Motor neuron (in vitro differentiated cells): ENCODE measurements around the gene PNMA6F. TPM values are rescaled to one million over a fixed set of nuclear protein-coding genes. Genes with fewer than 3 reads are reported as not detected.

Experiments used
- ATAC-seq, 8 experiments: fragments of 200-7000 bp; cut with Tn5 transposase; replicated peaks in 6 of 8; 2 replicates each; pipeline ENCODE4 v1.8.0; 2021; ENCODE audit warnings: mild to moderate bottlenecking in 8 of 8, moderate library complexity in 8 of 8
- H3K27ac ChIP-seq, 2 donors: fragments of 250-450 bp; sonication (Bioruptor Pico); 2 replicates each; pipeline ENCODE4 v1.9.0; 2021; ENCODE audit warnings: antibody characterized with exemption in 2 of 2, mild to moderate bottlenecking in 2 of 2, moderate library complexity in 1 of 2
- H3K4me1 ChIP-seq, 2 donors: fragments of 250-450 bp; sonication (Bioruptor Pico); replicated peaks in 1 of 2; 2 replicates each; pipeline ENCODE4 v1.6.1; 2021; ENCODE audit warnings: antibody characterized with exemption in 2 of 2, mild to moderate bottlenecking in 2 of 2, moderate library complexity in 1 of 2
- H3K4me3 ChIP-seq, 5 donors: fragments of 250-450 bp; sonication (Bioruptor Pico); 2 replicates each; pipeline ENCODE4 v1.9.0; 2021; ENCODE audit warnings: antibody characterized with exemption in 5 of 5, mild to moderate bottlenecking in 5 of 5, moderate library complexity in 4 of 5
- WGBS, 10 experiments: fragments of 450-650 bp; shearing (Covaris generic); methylation state at CpG; one replicate each; pipeline ENCODE4 v1.0.0; 2022; 5-methylcytosine and 5-hydroxymethylcytosine counted together
- in situ Hi-C, 9 experiments: fragments of 400-800 bp; cut with MboI; loops; one replicate each; pipeline ENCODE4 v1.15.0; 2021; ENCODE audit warnings: low sequenced_read_pairs in 9 of 9, low pct_unique_long_range_greater_than_20kb in 2 of 9; ENCODE audit not compliant: unreplicated experiment in 9 of 9
- total RNA-seq, 8 experiments: library from RNA; unstranded; fragments of 300-600 nt; gene quantifications; 2 replicates each; pipeline versions ENCODE4 v1.2.3 to v1.2.4, GENCODE V29; 2022

The PNMA6F gene
- total RNA-seq, 8 experiments from 2014 or later, result 0.04 to 1.2 (median 0.43) TPM; not detected in 1

GRCh38 chrX:153348421-153348820 is 26.9 kb upstream of the PNMA6F start:
- Histone ChIP-seq H3K27ac (no peak overlapping the region), H3K4me3 (no peak overlapping the region), H3K4me1 (no peaks in the 10 kb centered on the region)
- in situ Hi-C loops, result no loop called here
- WGBS, 10 experiments, result 60 to 100% (median 85%) methylated on average over 1 to 8 of the region's 8 CpGs; no CpG with 5 or more reads in 3 of the 10 experiments
- ATAC-seq, result no peak

DNA sequence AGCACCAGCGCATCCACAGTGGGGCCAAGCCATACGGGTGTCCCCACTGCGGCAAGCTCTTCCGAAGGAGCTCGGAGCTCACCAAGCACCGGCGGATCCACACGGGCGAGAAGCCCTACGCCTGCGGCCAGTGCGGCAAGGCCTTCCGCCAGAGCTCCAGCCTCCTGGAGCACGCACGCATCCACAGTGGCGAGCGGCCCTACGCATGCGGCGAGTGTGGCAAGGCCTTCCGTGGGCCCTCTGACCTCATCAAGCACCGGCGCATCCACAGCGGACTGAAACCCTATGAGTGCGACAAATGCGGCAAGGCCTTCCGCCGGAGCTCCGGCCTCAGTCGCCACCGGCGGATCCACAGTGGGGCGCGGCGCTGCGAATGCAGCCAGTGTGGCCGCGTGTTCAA is 26.0 kb upstream of the PNMA6F start:
- ATAC-seq, result no peak
- H3K27ac ChIP-seq, result no peak overlapping the region
- 91% methylated on average over 6 of the region's 38 CpGs; no CpG with 5 or more reads in 9 of the 10 experiments for WGBS, 10 experiments
- in situ Hi-C loops, result no loop called here
- no peaks in the 10 kb centered on the region for H3K4me1 ChIP-seq
- H3K4me3 ChIP-seq, result no peak overlapping the region

DNA sequence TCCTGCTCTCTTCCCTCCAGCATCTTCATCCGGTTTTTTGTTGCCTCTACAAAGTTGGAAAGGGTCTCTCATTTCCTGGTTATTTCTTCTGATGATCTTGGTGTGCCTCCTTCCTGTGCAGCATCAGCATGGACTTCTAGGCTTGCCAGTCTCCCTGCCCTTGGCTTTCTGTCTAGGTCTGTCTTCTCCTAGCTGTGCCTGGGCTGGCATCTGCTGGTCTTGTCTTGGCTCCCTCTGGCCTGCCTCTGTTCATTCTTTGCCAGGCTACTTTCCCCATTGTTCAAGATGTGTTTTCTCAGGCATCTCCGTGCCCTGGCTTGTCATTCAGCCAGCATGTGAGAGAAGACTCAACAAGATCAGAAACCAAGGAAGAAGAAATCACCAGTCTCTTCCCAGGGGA is 22.1 kb upstream of the PNMA6F start:
- H3K4me3 ChIP-seq, result no peak overlapping the region
- no peak overlapping the region for H3K27ac ChIP-seq
- in situ Hi-C loops, result no loop called here
- WGBS, 10 experiments, result 40 to 100% (median 67%) methylated on average over 1 of the region's 2 CpGs; no CpG with 5 or more reads in 5 of the 10 experiments
- H3K4me1 ChIP-seq, result no peaks in the 10 kb centered on the region
- no peak for ATAC-seq

- Histone ChIP-seq H3K27ac (no peak overlapping the region), H3K4me3 (no peak overlapping the region), H3K4me1 (no peaks in the 10 kb centered on the region)
- 0 to 92% (median 67%) methylated on average over 1 to 9 of the region's 9 CpGs; no CpG with 5 or more reads in 5 of the 10 experiments for WGBS, 10 experiments
- ATAC-seq, result no peak
- in situ Hi-C loops, result no loop called here
Measured at GRCh38 chrX:153342762-153343558, 21.4 kb upstream of the PNMA6F start.

GRCh38 chrX:153340111-153340510 is 18.5 kb upstream of the PNMA6F start:
- WGBS, 10 experiments, result 77% methylated on average over 4 of the region's 6 CpGs; no CpG with 5 or more reads in 9 of the 10 experiments
- no peak overlapping the region for H3K4me3 ChIP-seq
- no peak for ATAC-seq
- no peak overlapping the region for H3K27ac ChIP-seq
- peaks cover 0 to 1% of the 10 kb centered on the region in 2 donors for H3K4me1 ChIP-seq
- in situ Hi-C loops, result no loop called here

DNA sequence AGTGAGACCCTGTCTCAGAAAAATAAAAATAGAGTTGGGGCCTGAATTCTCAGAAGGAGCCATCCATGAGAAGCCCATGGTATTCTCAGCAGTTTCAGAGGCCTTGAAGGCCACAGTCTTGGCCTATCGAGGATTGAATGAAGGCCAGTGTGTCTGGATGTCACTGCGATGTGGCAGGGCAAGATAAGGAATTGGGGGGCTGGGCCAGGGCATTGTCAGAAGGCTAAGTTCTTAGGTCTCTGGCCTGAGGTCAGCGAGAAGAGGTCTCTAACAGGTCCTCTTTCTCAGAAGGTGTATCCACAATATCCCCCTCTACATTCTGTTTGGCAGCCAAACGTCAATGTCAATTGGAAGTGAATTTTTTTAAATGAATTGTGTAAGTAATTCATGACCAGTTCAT is 18.1 kb upstream of the PNMA6F start:
- WGBS, 10 experiments, result 40 to 100% (median 65%) methylated on average over 1 to 3 of the region's 4 CpGs; no CpG with 5 or more reads in 6 of the 10 experiments
- in situ Hi-C loops, result no loop called here
- Histone ChIP-seq H3K4me3 (no peak overlapping the region), H3K27ac (no peak overlapping the region), H3K4me1 (peaks cover 0 to 4% of the 10 kb centered on the region in 2 donors)
- ATAC-seq, result no peak

DNA sequence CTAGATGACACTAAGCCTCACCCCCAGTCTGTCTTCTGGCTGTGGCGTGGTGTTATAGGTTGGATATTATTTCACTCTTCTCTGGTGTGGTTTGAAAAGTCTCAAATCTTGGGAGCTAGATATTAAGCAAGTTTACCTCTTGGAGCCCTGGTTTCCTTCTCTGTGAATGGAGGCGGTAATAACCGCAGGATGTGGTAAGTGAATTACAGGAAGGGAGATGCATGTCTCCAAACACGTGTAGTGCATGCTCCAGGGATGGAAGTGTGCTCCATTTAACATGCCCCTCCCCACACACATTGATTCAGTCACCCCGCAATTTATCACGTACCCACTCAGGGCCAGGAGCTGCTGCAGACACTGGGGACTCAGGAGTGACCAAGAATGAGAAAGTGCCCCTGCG is 17.3 kb upstream of the PNMA6F start:
- no peak for ATAC-seq
- H3K4me1 ChIP-seq, result peaks cover 0 to 4% of the 10 kb centered on the region in 2 donors
- H3K27ac ChIP-seq, result no peak overlapping the region
- 55 to 100% (median 93%) methylated on average over 2 to 4 of the region's 7 CpGs; no CpG with 5 or more reads in 7 of the 10 experiments for WGBS, 10 experiments
- in situ Hi-C loops, result no loop called here
- H3K4me3 ChIP-seq, result no peak overlapping the region

- H3K4me1 ChIP-seq, result peaks cover 0 to 4% of the 10 kb centered on the region in 2 donors
- 26 to 100% (median 71%) methylated on average over 1 to 3 of the region's 5 CpGs; no CpG with 5 or more reads in 5 of the 10 experiments for WGBS, 10 experiments
- ATAC-seq, result no peak
- H3K27ac ChIP-seq, result no peak overlapping the region
- H3K4me3 ChIP-seq, result no peak overlapping the region
- in situ Hi-C loops, result no loop called here
Measured at GRCh38 chrX:153336988-153337387, 15.4 kb upstream of the PNMA6F start.

- Histone ChIP-seq H3K27ac (no peak overlapping the region), H3K4me1 (peaks cover 0 to 4% of the 10 kb centered on the region in 2 donors), H3K4me3 (no peak overlapping the region)
- WGBS, 10 experiments, result 48 to 100% (median 67%) methylated on average over 2 to 7 of the region's 11 CpGs; no CpG with 5 or more reads in 7 of the 10 experiments
- in situ Hi-C loops, result no loop called here
- no peak for ATAC-seq
Measured at GRCh38 chrX:153336121-153336894, 14.7 kb upstream of the PNMA6F start.

DNA sequence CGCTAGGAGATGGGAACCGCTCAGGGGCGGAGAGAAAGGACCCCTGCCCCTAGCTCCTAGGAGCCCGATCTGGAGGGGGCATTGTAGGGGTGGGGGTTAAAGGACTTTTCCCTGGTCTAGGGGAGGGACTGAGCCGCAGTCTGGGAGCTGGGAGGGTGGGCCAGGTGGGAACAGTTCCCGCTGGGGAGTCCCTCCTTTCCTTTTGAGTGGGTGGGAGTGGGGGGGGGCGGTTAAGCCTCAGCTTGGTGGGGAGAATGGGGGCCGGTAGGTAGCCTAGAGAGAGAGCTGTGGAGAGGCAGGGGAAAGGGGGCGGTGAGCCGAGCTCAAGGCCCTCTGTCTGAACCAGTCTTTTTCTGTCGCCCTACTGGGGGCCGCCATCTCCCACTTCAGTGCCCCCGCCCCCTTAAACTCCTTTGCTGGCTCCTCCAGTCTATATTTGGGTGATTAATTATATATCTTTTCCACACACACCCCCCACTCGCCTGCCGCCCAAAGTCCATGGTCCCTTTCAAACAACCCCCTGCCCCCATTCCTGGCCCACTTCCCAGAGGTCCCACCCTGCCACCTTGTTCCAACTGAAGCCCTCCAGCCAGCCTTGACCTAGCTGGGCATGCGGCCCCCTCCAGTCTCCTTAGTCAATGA is 13.2 kb upstream of the PNMA6F start:
- ATAC-seq, result no peak
- in situ Hi-C loops, result no loop called here
- Histone ChIP-seq H3K4me3 (peak overlapping the region; percentile 47 to 87 (median 76)), H3K27ac (peak overlapping the region; percentile 70 to 87), H3K4me1 (peaks cover 0 to 4% of the 10 kb centered on the region in 2 donors)
- 60% methylated on average over 1 of the region's 16 CpGs; no CpG with 5 or more reads in 9 of the 10 experiments for WGBS, 10 experiments

DNA sequence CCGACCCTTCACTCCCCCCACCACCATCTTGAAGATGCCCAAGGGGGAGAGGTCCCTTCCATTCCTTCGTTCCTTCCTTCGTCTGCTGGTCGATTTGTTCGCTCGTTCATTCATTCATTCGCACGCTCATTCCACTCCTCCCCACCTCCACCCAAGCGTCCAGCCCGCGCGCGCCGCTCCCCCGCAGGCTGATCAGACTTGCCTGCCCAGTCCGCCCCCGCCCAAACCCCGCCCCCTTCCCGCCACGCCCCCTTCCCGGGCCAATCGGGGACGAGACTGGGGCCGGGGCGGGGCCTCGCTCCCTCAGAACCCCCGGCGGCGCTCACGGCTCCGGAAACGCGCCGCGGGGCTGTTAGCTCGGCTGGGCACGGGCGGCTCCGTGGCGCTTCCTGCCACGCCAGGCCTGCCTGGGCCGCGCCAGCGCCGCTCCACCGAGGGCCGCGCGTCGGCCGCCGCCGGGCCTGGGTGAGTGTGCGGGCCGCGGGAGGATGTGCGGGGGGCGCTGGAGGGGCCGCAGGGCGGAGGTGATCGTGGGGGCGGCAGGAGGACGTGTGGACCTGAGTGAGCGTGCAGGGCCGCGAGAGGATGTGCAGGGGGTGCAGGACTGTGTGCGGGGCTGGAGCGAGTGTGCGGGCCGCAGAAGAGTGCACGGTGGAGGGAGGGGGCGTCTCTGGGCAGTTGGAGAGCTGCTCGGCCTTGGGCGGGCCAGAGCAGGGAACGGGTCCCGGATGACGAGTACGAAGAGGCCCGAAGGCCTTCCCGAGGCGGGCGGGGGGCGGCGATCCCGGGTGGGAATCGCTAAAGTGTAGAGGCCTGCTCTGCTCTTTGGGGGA is 12.5 kb upstream of the PNMA6F start, which contains the start of gene ZNF275:
ZNF275 (plus strand) TSS at position 333 of the 833 bp plus-strand sequence. CDS start 2,527 bp downstream, outside the sequence.
- Histone ChIP-seq H3K4me3 (peak within 1 kb of the TSS; percentile 47 to 87 (median 76)), H3K4me1 (peaks cover 0 to 4% of the 10 kb centered on the region in 2 donors), H3K27ac (peak within 1 kb of the TSS; percentile 70 to 87)
- 4% methylated on average over 4 of the region's 86 CpGs; no CpG with 5 or more reads in 9 of the 10 experiments for WGBS, 10 experiments
- ATAC-seq, result peak; percentile 88 to 96 (median 95)
- in situ Hi-C loops, result no loop called here

DNA sequence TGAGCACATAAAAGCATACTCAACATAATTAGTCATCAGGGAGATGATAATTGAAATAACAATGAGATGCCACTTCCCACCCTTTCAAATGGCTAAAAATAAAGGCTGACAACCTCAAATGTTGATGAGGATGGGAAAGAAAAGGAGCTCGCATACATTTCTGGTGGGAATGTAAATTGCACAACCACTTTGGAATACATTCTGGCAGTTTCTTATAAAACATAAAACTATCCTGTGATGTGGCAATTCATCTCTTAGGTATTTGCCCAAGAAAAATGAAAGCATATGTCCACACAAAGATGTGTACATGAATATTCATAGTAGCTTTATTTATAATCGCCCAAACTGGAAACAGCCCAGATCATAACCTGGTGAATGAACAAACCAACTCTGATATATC is 11.7 kb upstream of the PNMA6F start:
- ATAC-seq, result peak in 3 of 8 experiments; percentile 30 to 47 (median 39)
- in situ Hi-C loops, result no loop called here
- Histone ChIP-seq H3K27ac (no peak overlapping the region), H3K4me3 (peak overlapping the region; percentile 47 to 87 (median 76)), H3K4me1 (peaks cover 0 to 4% of the 10 kb centered on the region in 2 donors)
- WGBS, 10 experiments, result 25 to 86% (median 56%) methylated on average over 2 of the region's 2 CpGs; no CpG with 5 or more reads in 7 of the 10 experiments
